Measurements from ENCODE around the gene CD24.
"Not testable (repeated sequence)": the region's sequence is repeated elsewhere in the genome, so short reads cannot be mapped to it uniquely, and the experiment has no call there.

Gene CD24, protein sequence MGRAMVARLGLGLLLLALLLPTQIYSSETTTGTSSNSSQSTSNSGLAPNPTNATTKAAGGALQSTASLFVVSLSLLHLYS

GRCh38 chr6:106974336-106974998 is at the start of gene CD24:
Gene CD24, minus strand, starts transcription at chr6:106974729. Its CDS starts 83 bp downstream, at chr6:106974646.
- DNase-seq (ENCODE audit: low spot score): peak; percentile 71

- no peak for DNase-seq (ENCODE audit: low spot score)
Measured at GRCh38 chr6:107021446-107022185, 47.1 kb upstream of the CD24 start.

- no peak for DNase-seq (ENCODE audit: low spot score)
Measured at GRCh38 chr6:107020239-107020638, 45.7 kb upstream of the CD24 start.

GRCh38 chr6:107019628-107020027 is 45.1 kb upstream of the CD24 start:
- DNase-seq (ENCODE audit: low spot score): not testable (repeated sequence)

DNA sequence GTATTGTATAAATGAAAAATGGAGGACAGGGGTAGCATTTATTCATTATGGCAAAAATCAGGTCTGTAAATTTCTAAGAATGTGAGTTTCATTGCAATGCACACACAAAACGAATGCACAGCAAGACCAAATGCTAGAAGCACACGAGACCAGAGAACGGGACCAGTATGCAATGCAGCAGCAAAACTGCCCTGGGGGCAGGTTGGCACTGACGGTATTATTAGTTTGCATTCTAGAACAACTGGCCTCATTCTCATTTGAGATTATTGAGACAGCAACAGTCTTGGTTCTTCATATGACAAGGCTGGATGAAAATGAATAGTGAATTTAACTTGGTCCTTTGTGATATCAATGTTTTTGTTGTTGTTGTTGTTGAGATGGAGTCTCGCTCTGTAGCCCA is 44.5 kb upstream of the CD24 start:
- no peak for DNase-seq (ENCODE audit: low spot score)

DNA sequence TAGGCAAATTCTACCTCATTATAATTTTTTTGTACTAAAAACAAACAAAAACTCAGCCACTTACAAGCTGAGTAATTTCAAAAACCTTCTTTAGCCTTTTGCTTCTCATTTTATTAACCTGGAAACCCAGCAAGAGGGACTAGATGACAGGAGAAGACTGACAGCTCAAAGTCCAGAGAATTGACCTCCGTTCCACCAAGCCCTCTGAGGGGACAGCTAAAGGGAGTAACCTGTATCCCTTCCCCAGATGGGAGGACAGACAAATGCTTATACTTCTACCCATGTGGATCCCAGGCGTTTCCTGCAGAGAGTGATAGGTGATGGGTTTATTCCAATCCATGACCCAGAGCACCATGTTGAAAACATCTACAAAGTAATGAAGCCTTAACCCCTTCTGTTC is 35.0 kb upstream of the CD24 start:
- DNase-seq (ENCODE audit: low spot score): no peak

GRCh38 chr6:106997392-106998158 is 23.0 kb upstream of the CD24 start:
- peak; percentile 86 for DNase-seq (ENCODE audit: low spot score)

DNA sequence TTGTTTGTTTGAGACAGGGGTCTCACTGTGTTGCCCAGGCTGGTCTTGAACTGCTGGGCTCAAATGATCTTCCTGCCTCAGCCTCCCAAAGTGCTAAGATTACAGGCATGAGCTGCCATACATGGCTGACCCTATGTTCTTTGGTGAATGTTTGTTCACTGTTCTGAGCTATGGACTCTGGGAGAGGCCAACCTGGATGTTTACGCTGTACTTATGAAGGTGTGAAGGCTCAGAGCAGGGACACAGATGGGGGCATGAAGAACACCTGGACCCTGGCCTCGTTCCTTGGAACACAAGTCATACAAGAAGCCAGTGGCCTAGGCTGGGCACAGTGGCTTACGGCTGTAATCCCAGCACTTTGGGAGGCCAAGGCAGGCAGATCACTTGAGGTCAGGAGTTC is 21.1 kb upstream of the CD24 start:
- DNase-seq (ENCODE audit: low spot score): no peak

GRCh38 chr6:106989737-106990136 is 15.2 kb upstream of the CD24 start:
- not testable (repeated sequence) for DNase-seq (ENCODE audit: low spot score)

GRCh38 chr6:106988664-106989063 is 14.1 kb upstream of the CD24 start:
- DNase-seq (ENCODE audit: low spot score): no peak

GRCh38 chr6:106981926-106982325 is 7.4 kb upstream of the CD24 start:
- DNase-seq (ENCODE audit: low spot score): no peak

- DNase-seq (ENCODE audit: low spot score): no peak
Measured at GRCh38 chr6:106980926-106981325, 6.4 kb upstream of the CD24 start.

- DNase-seq (ENCODE audit: low spot score): peak; percentile 90
Measured at GRCh38 chr6:106979435-106979884, 4.9 kb upstream of the CD24 start.

DNA sequence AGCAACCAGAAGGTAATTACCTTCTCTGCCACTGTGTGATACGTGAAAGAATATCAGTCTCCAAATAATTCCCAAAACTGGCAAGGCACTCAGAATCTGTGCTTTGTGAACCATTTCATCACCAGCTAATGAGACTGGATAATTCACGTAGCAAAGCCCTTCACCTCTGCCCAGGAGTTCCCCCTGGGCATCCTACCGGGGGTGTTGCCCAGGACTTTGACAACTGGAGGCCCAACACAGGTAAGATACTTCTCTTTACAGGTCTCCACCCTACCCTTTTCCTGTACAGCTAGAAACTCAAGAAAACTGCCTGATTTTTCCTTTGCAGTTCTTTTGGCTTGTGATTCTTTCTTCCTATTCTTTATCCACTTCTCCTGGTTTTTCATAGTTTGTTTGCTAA is 2.7 kb upstream of the CD24 start:
- DNase-seq (ENCODE audit: low spot score): no peak

DNA sequence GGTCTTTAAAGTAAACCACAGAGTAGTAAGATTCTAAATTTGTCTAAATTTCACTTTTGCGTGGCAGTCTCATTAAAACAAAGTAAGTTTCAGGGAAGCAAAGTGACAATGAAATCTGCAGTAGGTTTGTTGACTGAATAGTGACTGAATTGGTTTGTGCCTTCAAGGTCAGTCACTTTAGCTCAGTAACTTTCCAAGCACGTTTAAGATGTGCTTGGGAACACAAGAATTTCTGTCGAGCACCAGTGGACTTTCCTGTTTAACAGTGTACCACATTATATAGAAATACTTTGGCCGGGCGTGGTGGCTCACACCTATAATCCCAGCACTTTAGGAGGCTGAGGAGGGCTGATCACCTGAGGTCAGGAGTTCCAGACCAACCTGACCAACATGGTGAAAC is 1.7 kb upstream of the CD24 start:
- no peak for DNase-seq (ENCODE audit: low spot score)

GRCh38 chr6:106975738-106976064 is 1.2 kb upstream of the CD24 start:
- DNase-seq (ENCODE audit: low spot score): peak; percentile 48

DNA sequence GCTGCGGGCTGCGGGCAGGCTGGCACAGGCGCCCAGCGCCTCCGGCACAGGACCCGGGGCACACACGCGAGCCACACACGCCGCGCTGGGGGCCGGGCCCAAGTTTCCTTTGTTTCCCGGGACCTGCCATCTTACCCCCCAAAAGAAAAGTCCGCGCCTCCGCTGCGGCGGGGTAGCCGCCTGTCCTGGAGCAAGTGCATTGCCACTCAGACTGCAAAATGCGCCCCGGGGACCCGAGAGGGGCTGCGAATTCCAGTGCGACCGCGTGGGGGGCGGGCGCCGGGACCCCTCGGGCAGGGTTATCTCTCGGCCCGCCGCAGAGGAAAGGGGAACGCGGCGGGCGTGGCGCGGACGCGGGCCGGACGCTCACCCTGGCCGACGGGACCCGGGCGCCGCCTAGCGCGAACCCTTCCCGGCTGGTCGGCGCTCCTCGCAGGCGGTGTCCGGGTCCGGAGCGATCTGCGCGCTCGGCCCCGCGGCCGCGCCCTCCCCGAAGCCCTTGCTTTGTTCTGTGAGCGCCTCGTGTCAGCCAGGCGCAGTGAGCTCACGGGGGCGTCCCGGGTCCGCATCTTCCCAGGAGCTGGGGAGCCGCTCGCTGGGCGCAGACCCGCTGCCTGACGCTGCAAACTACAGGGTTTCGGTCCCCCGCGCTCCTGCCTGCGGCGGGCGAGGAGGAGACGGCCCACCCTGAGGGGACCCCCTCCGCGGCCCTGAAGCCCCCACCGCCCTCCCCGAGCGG is 639 bp upstream of the CD24 start:
- DNase-seq (ENCODE audit: low spot score): peak; percentile 73

DNA sequence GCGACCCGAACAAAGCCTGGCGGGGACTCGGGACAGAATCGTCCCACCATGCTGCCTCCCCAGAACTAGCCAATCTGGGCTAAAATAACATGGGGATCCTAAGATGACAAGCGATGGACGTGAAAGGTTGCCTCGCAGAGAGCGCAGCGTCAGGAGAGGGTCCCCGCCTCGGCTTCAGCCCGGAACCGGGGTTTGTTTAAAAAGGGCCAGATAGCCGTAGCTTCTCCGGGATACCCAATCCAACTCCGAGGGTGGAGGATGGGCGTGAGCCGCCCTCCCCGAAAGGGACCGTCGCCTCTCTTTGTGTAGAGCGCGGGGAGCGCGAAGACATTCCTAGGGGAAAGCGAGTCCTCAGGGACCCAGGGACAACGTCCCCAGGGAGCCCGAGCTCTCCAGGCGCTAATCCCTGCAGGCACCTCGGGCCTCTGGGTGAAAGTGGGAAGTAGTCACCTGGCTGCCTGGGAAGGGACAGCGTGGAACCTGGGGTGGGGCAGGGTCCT is 643 bp downstream of the CD24 start:
- DNase-seq (ENCODE audit: low spot score): peak; percentile 58

GRCh38 chr6:106973018-106973835 is 1.3 kb downstream of the CD24 start:
- DNase-seq (ENCODE audit: low spot score): no peak

- DNase-seq (ENCODE audit: low spot score): peak; percentile 10
Measured at GRCh38 chr6:106972500-106972899, 2.0 kb downstream of the CD24 start.

DNA sequence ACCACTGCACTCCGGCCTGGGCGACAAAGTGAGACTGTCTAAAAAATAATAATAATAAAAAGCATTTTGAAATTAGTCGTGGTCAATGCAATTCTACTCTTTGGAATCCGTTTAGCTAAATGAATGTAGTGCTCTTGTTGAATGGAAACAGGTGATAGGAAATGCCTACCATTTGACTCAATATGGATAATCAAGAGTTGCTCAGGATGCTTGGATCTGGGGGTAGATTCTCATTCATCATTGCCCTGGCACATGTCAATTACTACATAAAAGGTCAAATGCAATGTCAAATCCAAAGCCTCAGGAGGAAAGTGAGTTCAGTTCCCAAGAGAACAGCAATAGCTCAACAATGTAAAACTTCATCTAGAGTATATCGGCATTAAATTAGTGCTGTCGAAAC is 3.8 kb downstream of the CD24 start:
- not testable (repeated sequence) for DNase-seq (ENCODE audit: low spot score)

Measured in NAMALWA (cell line).